GM21360 (cell line): ENCODE data around the gene MYOZ1.
"Not testable (repeated sequence)": the region's sequence is repeated elsewhere in the genome, so short reads cannot be mapped to it uniquely, and the experiment has no call there.

Experiments used
- ATAC-seq: cut with Tn5 transposase; IDR thresholded peaks from one replicate; pipeline ENCODE4 v1.9.1; 2021; ENCODE audit warnings: mild to moderate bottlenecking, moderate library complexity; ENCODE audit not compliant: unreplicated experiment

MYOZ1 gene

DNA sequence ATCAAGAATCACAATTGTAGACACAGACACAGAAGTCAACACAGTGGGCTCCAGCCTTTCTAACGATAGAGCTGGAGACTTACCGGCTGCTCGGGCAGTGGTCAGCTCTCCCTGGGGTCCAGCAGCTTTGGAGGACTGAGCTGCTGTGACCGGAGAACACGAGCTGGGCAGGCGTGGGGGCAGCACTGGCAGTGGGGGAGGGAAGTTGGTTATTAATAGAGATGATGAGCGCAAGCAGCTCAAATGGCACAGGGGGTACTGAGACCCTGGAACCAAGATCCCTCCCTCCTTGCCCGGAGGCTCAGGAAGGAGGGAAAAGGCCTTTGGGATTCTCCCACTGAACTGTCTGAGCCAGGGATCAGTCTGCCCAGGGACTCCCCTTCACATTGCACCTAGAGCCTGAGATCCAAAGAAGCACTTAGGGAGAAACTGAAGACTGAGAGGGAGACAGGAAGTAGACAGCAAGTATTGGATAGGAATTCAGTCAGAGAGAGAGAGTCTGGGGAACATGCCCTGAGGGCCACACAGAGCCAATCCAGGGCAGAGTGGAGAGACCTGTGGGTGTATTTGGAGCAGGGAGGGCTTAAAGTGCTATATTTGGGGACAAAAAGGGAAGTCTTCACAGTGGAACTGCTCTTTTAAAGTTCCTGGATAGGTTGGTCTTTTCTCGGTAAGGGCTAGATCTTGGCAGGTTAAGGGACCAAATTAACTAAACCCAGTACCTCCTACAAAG, at the start of gene MYOZ1:
Gene MYOZ1, minus strand, starts transcription at position 147 of the 733 bp plus-strand sequence. CDS start 1,457 bp downstream, outside the sequence.
- ATAC-seq = no peak

DNA sequence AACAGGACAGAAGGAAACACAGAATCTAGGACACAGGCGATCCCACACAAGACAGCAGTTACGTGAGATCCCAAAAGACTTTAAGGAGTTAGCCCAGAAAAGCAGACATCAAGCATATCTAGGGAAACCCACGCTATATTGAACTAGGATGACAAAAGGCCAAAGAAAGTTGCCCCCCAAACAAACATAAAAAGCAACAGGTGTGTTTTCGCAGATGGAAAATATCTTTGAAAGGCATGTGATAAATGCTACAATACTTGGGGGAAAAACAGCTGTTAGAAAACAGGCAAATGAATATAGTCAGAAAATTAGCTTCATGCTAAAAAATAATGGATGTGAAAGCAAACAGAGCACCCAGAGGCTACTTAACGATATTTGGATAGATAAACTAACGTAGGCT, 49.5 kb upstream of the MYOZ1 start:
- not testable (repeated sequence) for ATAC-seq

GRCh38 chr10:73689596-73689995, 48.3 kb upstream of the MYOZ1 start:
- ATAC-seq = not testable (repeated sequence)

GRCh38 chr10:73687641-73688040, 46.4 kb upstream of the MYOZ1 start:
- not testable (repeated sequence) for ATAC-seq

- not testable (repeated sequence) for ATAC-seq
These were observed 33.3 kb upstream of the MYOZ1 start for GRCh38 chr10:73674546-73674945.

GRCh38 chr10:73668378-73668777, 27.1 kb upstream of the MYOZ1 start:
- ATAC-seq = not testable (repeated sequence)

DNA sequence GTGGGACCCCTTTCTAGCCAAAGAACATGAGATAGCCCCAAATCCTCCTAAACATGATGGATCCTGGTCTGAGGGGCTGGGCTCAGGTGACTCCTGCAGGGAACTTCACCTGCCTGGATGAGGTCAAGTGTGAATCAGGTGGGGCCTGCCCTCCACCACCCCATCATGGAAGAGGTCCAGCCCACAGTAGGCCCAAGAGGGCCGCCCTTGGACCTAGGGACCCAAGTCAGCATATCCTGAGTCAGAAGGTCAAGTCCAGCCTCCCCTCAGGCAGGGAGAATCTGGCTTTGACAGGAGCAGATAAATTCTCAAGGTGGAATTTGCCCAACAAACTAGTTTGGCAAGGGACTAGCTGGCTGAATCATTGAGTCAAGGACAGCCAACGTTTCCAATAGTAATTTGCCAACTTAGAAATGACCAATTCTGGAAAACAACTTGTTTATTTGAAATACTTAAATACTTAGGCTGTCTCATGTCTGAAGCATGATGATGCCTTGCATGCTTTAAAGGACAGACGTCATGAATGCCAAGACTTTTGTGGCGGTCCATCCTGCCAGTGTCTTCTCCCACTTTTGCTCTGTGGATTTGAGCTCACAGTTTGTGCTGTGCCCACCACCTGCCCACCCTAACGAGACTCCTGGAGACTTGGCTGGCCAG, 25.0 kb upstream of the MYOZ1 start:
- ATAC-seq = not testable (repeated sequence)

- ATAC-seq = not testable (repeated sequence)
These were observed 24.3 kb upstream of the MYOZ1 start for GRCh38 chr10:73665581-73665980.

- ATAC-seq = not testable (repeated sequence)
These were observed 23.1 kb upstream of the MYOZ1 start for GRCh38 chr10:73664156-73665040.

DNA sequence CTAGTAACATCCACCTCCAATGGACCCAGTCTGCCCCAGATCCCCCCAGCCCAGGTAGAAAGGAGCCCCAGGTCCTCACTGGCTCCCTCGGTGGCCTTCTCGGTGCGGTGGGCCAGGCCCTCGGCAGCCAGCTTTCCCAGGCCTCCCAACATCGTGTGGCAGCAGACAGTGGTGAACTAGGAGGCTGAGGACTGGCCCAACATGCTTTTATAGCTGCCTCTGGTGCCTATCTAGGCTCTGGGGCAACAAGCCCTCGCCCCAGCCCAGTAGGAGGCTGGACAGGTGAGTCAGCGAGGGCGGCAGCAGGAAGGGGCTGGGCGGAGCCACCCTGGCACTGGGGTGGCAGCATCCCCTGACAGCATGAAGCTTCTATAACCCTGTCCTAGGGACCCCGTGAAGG, 22.3 kb upstream of the MYOZ1 start:
- not testable (repeated sequence) for ATAC-seq

DNA sequence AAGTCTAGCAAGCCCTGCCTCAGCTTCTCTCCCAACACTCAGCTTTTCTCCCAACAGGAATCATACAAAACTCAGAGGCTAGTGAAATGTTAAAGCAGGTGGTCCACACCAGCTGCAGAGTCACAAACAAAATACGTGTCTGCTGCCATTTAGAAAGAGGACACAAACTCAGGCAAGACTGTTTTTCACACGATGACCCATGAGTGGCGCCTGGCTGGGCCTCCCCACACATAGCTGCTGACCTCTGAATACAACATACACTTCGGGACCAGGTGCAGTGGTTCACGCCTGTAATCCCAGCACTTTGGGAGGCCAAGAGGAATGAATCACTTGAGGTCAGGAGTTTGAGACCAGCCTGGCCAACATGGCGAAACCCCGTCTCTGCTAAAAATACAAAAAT, 21.4 kb upstream of the MYOZ1 start:
- ATAC-seq = not testable (repeated sequence)

GRCh38 chr10:73655990-73656298, 14.7 kb upstream of the MYOZ1 start, which contains the start of gene SYNPO2L:
Gene SYNPO2L, minus strand, starts transcription at chr10:73656029. Its CDS starts 107 bp downstream, at chr10:73655922.
- ATAC-seq = no peak

- no peak for ATAC-seq
These were observed 14.1 kb upstream of the MYOZ1 start for GRCh38 chr10:73655257-73655989.

GRCh38 chr10:73653701-73654100, 12.4 kb upstream of the MYOZ1 start:
- no peak for ATAC-seq

DNA sequence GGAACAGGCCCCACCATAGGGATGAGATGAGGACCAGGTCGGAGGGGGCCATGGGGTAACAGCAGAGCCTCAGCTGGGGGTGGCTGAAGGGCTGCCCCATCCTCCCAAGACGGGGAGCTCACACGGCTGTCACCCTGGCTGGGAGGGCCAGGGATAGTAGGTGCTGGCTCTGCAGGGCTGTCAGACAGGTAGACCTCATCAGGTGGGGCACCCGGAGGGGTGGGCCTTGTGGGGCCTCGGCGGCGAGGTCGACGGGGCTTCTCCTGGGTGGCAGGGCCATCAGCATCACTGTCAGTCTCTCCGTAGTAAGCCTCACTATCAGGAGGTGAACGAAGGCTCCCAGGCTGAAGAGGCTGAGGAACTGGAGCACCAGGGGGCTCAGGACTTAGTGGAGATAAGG, 11.9 kb upstream of the MYOZ1 start:
- no peak for ATAC-seq

DNA sequence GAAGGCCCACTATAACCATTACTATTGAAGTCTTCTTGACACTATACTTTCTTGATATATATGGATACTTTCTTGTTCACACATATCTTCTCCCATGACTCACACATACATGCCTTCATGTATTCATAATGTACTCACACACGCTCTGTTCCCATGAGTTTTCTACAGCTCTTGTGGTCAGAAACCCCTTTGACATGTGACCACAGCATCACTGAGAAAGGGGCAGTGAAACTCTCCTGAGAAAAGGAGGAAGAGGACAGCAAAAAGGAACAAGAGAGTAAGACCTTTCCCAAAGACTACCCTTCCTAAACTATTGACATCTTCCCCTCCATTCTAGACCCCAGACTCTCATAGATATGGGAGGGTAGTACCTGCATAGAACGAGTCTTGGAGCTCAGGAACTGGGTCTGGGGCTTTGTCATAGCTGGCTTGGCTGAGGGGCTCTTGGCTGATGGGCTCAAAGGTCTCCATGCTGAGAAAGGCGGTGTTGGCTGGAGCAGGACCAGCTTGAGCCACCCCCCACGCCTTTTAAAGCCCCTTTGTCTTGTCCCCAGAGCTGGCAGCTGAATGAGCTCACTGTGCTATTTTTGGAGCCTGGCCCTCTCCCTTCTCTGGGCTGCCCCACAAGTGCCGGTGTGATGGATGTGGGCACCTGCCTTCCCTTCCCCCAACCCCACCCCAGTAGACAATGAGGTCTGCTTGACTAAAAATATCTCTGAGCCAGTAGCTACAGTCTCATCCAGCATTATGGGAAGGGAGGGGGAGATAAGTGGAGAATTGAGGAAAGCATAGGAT, 9.5 kb upstream of the MYOZ1 start:
- no peak for ATAC-seq

GRCh38 chr10:73649876-73650536, 8.7 kb upstream of the MYOZ1 start:
- ATAC-seq = no peak

- ATAC-seq = no peak
These were observed 7.9 kb upstream of the MYOZ1 start for GRCh38 chr10:73648975-73649829.
